H1 (cell line): ENCODE results near the gene CORO2B. TPM values are rescaled to one million over a fixed set of nuclear protein-coding genes. Genes with fewer than 3 reads are reported as not detected.

Experiments
- CHD1 ChIP-seq: IDR thresholded peaks from 2 replicates; pipeline ENCODE4 v1.6.1; 2012; ENCODE audit warnings: low read depth, low read length, improper control_type of control experiment
- POU5F1 ChIP-seq: IDR thresholded peaks from 2 replicates; pipeline ENCODE4 v1.6.1; 2011; ENCODE audit warnings: low read depth, mild to moderate bottlenecking, low read length, moderate library complexity
- RBBP5 ChIP-seq: IDR thresholded peaks from 2 replicates; pipeline ENCODE4 v1.7.1; 2012; ENCODE audit warnings: low read depth, mild to moderate bottlenecking, inconsistent platforms, low read length, moderate library complexity, borderline replicate concordance
- polyA plus RNA-seq, 7 experiments: library from polyadenylated mRNA; depleted of rRNA in 3 of 7; stranded (reverse) in 5 of 7; unstranded in 2 of 7; fragments of >200 nt in 5 of 7; fragments of 200-250 nt in 2 of 7; gene quantifications; 1 replicate in 5 of 7; 2 replicates in 1 of 7; 4 replicates in 1 of 7; pipeline versions ENCODE4 v1.2.1 to v1.2.3, GENCODE V29; 2011 to 2013; ENCODE audit warnings: missing spikeins in 2 of 7, mixed read lengths in 2 of 7
- total RNA-seq: library from RNA; stranded (reverse); fragmentation: NEBNext Ultra II Directional; extraction: Animal tissue kit (Norgen Biotek cat#: 25700); gene quantifications from 2 replicates; pipeline ENCODE4 v1.2.1, GENCODE V29; 2021
- TF ChIP-seq, protein P1 (sequence below), 3 experiments: IDR thresholded peaks; 1 replicate in 2 of 3; 2 replicates in 1 of 3; pipeline versions ENCODE4 v1.5.1 to v1.6.1; 2011; ENCODE audit warnings: low read length in 3 of 3, mild to moderate bottlenecking in 3 of 3, inconsistent platforms in 2 of 3, low read depth in 1 of 3, moderate library complexity in 1 of 3; ENCODE audit not compliant: insufficient read depth in 1 of 3; ENCODE audit errors: control extremely low read depth in 1 of 3
- TF ChIP-seq, protein P2 (sequence below): IDR thresholded peaks from 2 replicates; pipeline ENCODE4 v1.6.1; 2012; ENCODE audit warnings: low read length, inconsistent platforms
- TF ChIP-seq, protein P3 (sequence below): IDR thresholded peaks from 2 replicates; pipeline ENCODE4 v1.6.1; 2011; ENCODE audit warnings: low read depth, mild to moderate bottlenecking, low read length; ENCODE audit not compliant: insufficient read depth

Gene CORO2B
- total and polyA plus RNA-seq, 2 of the 8 experiments (the other 6 are each of a cell fraction or from before 2014, with no cell fraction given): 3.4 to 6.7 TPM

DNA sequence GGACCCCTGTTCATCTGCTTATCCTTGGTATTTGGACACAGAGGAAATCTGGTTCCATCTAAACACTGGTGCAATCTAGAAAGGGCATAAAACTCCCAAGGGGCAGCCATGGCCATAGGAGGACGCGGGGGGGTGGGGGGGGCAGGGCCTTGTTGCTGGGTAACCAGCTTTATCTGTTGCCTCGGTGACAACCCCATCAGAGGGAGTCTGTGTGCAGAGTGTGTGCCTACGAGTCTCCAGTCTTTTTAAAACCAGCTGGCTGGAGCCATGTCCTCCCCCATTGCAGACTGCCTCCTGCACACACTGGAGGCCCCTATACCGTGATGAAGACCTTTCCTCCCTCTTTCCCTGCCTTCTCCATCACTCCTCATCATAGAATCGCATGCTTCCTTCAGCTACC lies 26.4 kb upstream of the CORO2B start (continued):
- no peak for TF ChIP-seq CHD1
- TF ChIP-seq, protein P1, sequence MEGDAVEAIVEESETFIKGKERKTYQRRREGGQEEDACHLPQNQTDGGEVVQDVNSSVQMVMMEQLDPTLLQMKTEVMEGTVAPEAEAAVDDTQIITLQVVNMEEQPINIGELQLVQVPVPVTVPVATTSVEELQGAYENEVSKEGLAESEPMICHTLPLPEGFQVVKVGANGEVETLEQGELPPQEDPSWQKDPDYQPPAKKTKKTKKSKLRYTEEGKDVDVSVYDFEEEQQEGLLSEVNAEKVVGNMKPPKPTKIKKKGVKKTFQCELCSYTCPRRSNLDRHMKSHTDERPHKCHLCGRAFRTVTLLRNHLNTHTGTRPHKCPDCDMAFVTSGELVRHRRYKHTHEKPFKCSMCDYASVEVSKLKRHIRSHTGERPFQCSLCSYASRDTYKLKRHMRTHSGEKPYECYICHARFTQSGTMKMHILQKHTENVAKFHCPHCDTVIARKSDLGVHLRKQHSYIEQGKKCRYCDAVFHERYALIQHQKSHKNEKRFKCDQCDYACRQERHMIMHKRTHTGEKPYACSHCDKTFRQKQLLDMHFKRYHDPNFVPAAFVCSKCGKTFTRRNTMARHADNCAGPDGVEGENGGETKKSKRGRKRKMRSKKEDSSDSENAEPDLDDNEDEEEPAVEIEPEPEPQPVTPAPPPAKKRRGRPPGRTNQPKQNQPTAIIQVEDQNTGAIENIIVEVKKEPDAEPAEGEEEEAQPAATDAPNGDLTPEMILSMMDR (IDR thresholded peaks at IDR 0.05; ENCODE audit: control extremely low read depth in 1 of 3, insufficient read depth in 1 of 3, low read depth in 1 of 3, low read length in 3 of 3): no peak
- no peak for TF ChIP-seq POU5F1
- TF ChIP-seq, protein P2, sequence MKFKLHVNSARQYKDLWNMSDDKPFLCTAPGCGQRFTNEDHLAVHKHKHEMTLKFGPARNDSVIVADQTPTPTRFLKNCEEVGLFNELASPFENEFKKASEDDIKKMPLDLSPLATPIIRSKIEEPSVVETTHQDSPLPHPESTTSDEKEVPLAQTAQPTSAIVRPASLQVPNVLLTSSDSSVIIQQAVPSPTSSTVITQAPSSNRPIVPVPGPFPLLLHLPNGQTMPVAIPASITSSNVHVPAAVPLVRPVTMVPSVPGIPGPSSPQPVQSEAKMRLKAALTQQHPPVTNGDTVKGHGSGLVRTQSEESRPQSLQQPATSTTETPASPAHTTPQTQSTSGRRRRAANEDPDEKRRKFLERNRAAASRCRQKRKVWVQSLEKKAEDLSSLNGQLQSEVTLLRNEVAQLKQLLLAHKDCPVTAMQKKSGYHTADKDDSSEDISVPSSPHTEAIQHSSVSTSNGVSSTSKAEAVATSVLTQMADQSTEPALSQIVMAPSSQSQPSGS: no peak
- no peak for TF ChIP-seq RBBP5
- TF ChIP-seq, protein P3, sequence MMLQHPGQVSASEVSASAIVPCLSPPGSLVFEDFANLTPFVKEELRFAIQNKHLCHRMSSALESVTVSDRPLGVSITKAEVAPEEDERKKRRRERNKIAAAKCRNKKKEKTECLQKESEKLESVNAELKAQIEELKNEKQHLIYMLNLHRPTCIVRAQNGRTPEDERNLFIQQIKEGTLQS: no peak
